ENCODE data around the gene LGALS9.
"Not testable (repeated sequence)": the region's sequence is repeated elsewhere in the genome, so short reads cannot be mapped to it uniquely, and the experiment has no call there.

The LGALS9 gene

GRCh38 chr17:27649111-27649571 is 18.2 kb downstream of the LGALS9 start:
- not testable (repeated sequence) for H3K4me3 ChIP-seq (ENCODE audit: low read length in 2 of 2); H3K27me3 ChIP-seq (ENCODE audit: control insufficient read depth in 2 of 2, insufficient read depth in 2 of 2, low read length in 2 of 2); H3K9ac ChIP-seq (ENCODE audit: low read depth in 1 of 2, low read length in 2 of 2); H3K9me3 ChIP-seq (ENCODE audit: control insufficient read depth in 2 of 2, low read length in 2 of 2)
- H3K36me3 ChIP-seq (ENCODE audit: control insufficient read depth in 2 of 2, insufficient read depth in 2 of 2, low read length in 2 of 2), result peaks cover 12 to 18% of the 10 kb centered on the region in 2 donors
- H3K4me1 ChIP-seq (ENCODE audit: control insufficient read depth in 2 of 2, insufficient read depth in 2 of 2, low read length in 2 of 2), result peaks cover 19 to 35% of the 10 kb centered on the region in 2 donors
- peak overlapping the region in 1 of 2 donors; percentile 29 for H3K27ac ChIP-seq (ENCODE audit: low read depth in 2 of 2, low read length in 2 of 2)

- H3K4me1 ChIP-seq (ENCODE audit: control insufficient read depth in 2 of 2, insufficient read depth in 2 of 2, low read length in 2 of 2), result peaks cover 19 to 33% of the 10 kb centered on the region in 2 donors
- no peak overlapping the region for H3K4me3 ChIP-seq (ENCODE audit: low read length in 2 of 2)
- peaks cover 12 to 16% of the 10 kb centered on the region in 2 donors for H3K36me3 ChIP-seq (ENCODE audit: control insufficient read depth in 2 of 2, insufficient read depth in 2 of 2, low read length in 2 of 2)
- no peak overlapping the region for H3K27ac ChIP-seq (ENCODE audit: low read depth in 2 of 2, low read length in 2 of 2)
- H3K9me3 ChIP-seq (ENCODE audit: control insufficient read depth in 2 of 2, low read length in 2 of 2), result no peaks in the 10 kb centered on the region
- H3K9ac ChIP-seq (ENCODE audit: low read depth in 1 of 2, low read length in 2 of 2), result no peak overlapping the region
- H3K27me3 ChIP-seq (ENCODE audit: control insufficient read depth in 2 of 2, insufficient read depth in 2 of 2, low read length in 2 of 2), result no peaks in the 10 kb centered on the region
Measured at GRCh38 chr17:27649929-27650328, 18.9 kb downstream of the LGALS9 start.

- Histone ChIP-seq H3K4me3 (ENCODE audit: low read length in 2 of 2) (no peak overlapping the region), H3K27ac (ENCODE audit: low read depth in 2 of 2, low read length in 2 of 2) (no peak overlapping the region), H3K9ac (ENCODE audit: low read depth in 1 of 2, low read length in 2 of 2) (no peak overlapping the region), H3K9me3 (ENCODE audit: control insufficient read depth in 2 of 2, low read length in 2 of 2) (no peaks in the 10 kb centered on the region), H3K4me1 (ENCODE audit: control insufficient read depth in 2 of 2, insufficient read depth in 2 of 2, low read length in 2 of 2) (peaks cover 19 to 31% of the 10 kb centered on the region in 2 donors), H3K36me3 (ENCODE audit: control insufficient read depth in 2 of 2, insufficient read depth in 2 of 2, low read length in 2 of 2) (peaks cover 12 to 16% of the 10 kb centered on the region in 2 donors), H3K27me3 (ENCODE audit: control insufficient read depth in 2 of 2, insufficient read depth in 2 of 2, low read length in 2 of 2) (no peaks in the 10 kb centered on the region)
Measured at GRCh38 chr17:27650836-27651235, 19.8 kb downstream of the LGALS9 start.

GRCh38 chr17:27651411-27652345 is 20.7 kb downstream of the LGALS9 start:
- Histone ChIP-seq H3K4me1 (ENCODE audit: control insufficient read depth in 2 of 2, insufficient read depth in 2 of 2, low read length in 2 of 2) (peaks cover 17 to 23% of the 10 kb centered on the region in 2 donors), H3K27me3 (ENCODE audit: control insufficient read depth in 2 of 2, insufficient read depth in 2 of 2, low read length in 2 of 2) (no peaks in the 10 kb centered on the region), H3K9me3 (ENCODE audit: control insufficient read depth in 2 of 2, low read length in 2 of 2) (no peaks in the 10 kb centered on the region), H3K36me3 (ENCODE audit: control insufficient read depth in 2 of 2, insufficient read depth in 2 of 2, low read length in 2 of 2) (peaks cover 8 to 14% of the 10 kb centered on the region in 2 donors), H3K9ac (ENCODE audit: low read depth in 1 of 2, low read length in 2 of 2) (no peak overlapping the region), H3K27ac (ENCODE audit: low read depth in 2 of 2, low read length in 2 of 2) (no peak overlapping the region), H3K4me3 (ENCODE audit: low read length in 2 of 2) (no peak overlapping the region)

- H3K4me3 ChIP-seq (ENCODE audit: low read length in 2 of 2); H3K4me1 ChIP-seq (ENCODE audit: control insufficient read depth in 2 of 2, insufficient read depth in 2 of 2, low read length in 2 of 2); H3K36me3 ChIP-seq (ENCODE audit: control insufficient read depth in 2 of 2, insufficient read depth in 2 of 2, low read length in 2 of 2); H3K27ac ChIP-seq (ENCODE audit: low read depth in 2 of 2, low read length in 2 of 2); H3K9ac ChIP-seq (ENCODE audit: low read depth in 1 of 2, low read length in 2 of 2); H3K9me3 ChIP-seq (ENCODE audit: control insufficient read depth in 2 of 2, low read length in 2 of 2); H3K27me3 ChIP-seq (ENCODE audit: control insufficient read depth in 2 of 2, insufficient read depth in 2 of 2, low read length in 2 of 2): not testable (repeated sequence)
Measured at GRCh38 chr17:27653449-27653971, 22.5 kb downstream of the LGALS9 start.

- H3K9me3 ChIP-seq (ENCODE audit: control insufficient read depth in 2 of 2, low read length in 2 of 2), result no peaks in the 10 kb centered on the region
- no peak overlapping the region for H3K9ac ChIP-seq (ENCODE audit: low read depth in 1 of 2, low read length in 2 of 2)
- H3K4me3 ChIP-seq (ENCODE audit: low read length in 2 of 2), result no peak overlapping the region
- H3K27me3 ChIP-seq (ENCODE audit: control insufficient read depth in 2 of 2, insufficient read depth in 2 of 2, low read length in 2 of 2), result no peaks in the 10 kb centered on the region
- no peaks in the 10 kb centered on the region for H3K36me3 ChIP-seq (ENCODE audit: control insufficient read depth in 2 of 2, insufficient read depth in 2 of 2, low read length in 2 of 2)
- peaks cover 0 to 2% of the 10 kb centered on the region in 2 donors for H3K4me1 ChIP-seq (ENCODE audit: control insufficient read depth in 2 of 2, insufficient read depth in 2 of 2, low read length in 2 of 2)
- H3K27ac ChIP-seq (ENCODE audit: low read depth in 2 of 2, low read length in 2 of 2), result no peak overlapping the region
Measured at GRCh38 chr17:27654136-27654535, 23.1 kb downstream of the LGALS9 start.

- Histone ChIP-seq H3K27ac (ENCODE audit: low read depth in 2 of 2, low read length in 2 of 2) (no peak overlapping the region), H3K36me3 (ENCODE audit: control insufficient read depth in 2 of 2, insufficient read depth in 2 of 2, low read length in 2 of 2) (no peaks in the 10 kb centered on the region), H3K27me3 (ENCODE audit: control insufficient read depth in 2 of 2, insufficient read depth in 2 of 2, low read length in 2 of 2) (no peaks in the 10 kb centered on the region), H3K9ac (ENCODE audit: low read depth in 1 of 2, low read length in 2 of 2) (no peak overlapping the region), H3K4me3 (ENCODE audit: low read length in 2 of 2) (no peak overlapping the region), H3K9me3 (ENCODE audit: control insufficient read depth in 2 of 2, low read length in 2 of 2) (no peaks in the 10 kb centered on the region), H3K4me1 (ENCODE audit: control insufficient read depth in 2 of 2, insufficient read depth in 2 of 2, low read length in 2 of 2) (no peaks in the 10 kb centered on the region)
Measured at GRCh38 chr17:27654654-27655524, 23.9 kb downstream of the LGALS9 start.

- not testable (repeated sequence) for H3K27ac ChIP-seq (ENCODE audit: low read depth in 2 of 2, low read length in 2 of 2); H3K9me3 ChIP-seq (ENCODE audit: control insufficient read depth in 2 of 2, low read length in 2 of 2); H3K4me3 ChIP-seq (ENCODE audit: low read length in 2 of 2); H3K9ac ChIP-seq (ENCODE audit: low read depth in 1 of 2, low read length in 2 of 2); H3K36me3 ChIP-seq (ENCODE audit: control insufficient read depth in 2 of 2, insufficient read depth in 2 of 2, low read length in 2 of 2); H3K27me3 ChIP-seq (ENCODE audit: control insufficient read depth in 2 of 2, insufficient read depth in 2 of 2, low read length in 2 of 2); H3K4me1 ChIP-seq (ENCODE audit: control insufficient read depth in 2 of 2, insufficient read depth in 2 of 2, low read length in 2 of 2)
Measured at GRCh38 chr17:27655525-27656111, 24.6 kb downstream of the LGALS9 start.

GRCh38 chr17:27656620-27657019 is 25.6 kb downstream of the LGALS9 start:
- H3K9ac ChIP-seq (ENCODE audit: low read depth in 1 of 2, low read length in 2 of 2); H3K27me3 ChIP-seq (ENCODE audit: control insufficient read depth in 2 of 2, insufficient read depth in 2 of 2, low read length in 2 of 2): not testable (repeated sequence)

More at GRCh38 chr17:27656620-27657019, 25.6 kb downstream of the LGALS9 start:
- H3K4me1 ChIP-seq (ENCODE audit: control insufficient read depth in 2 of 2, insufficient read depth in 2 of 2, low read length in 2 of 2); H3K27ac ChIP-seq (ENCODE audit: low read depth in 2 of 2, low read length in 2 of 2); H3K36me3 ChIP-seq (ENCODE audit: control insufficient read depth in 2 of 2, insufficient read depth in 2 of 2, low read length in 2 of 2); H3K9me3 ChIP-seq (ENCODE audit: control insufficient read depth in 2 of 2, low read length in 2 of 2); H3K4me3 ChIP-seq (ENCODE audit: low read length in 2 of 2): not testable (repeated sequence)

Data from mucosa of rectum (tissue), 2 donors.